Activated CD8-positive, alpha-beta memory T cell treated with anti-CD3 and anti-CD28 coated beads, Interleukin-2, amount 50 U/mL, for 1 hour (primary cell): ENCODE measurements around the gene RER1.
"Not testable (repeated sequence)": the region's sequence is repeated elsewhere in the genome, so short reads cannot be mapped to it uniquely, and the experiment has no call there.

Source experiments
- DNase-seq: peaks from one replicate; pipeline ENCODE4 v3.0.0-alpha.2; 2020; ENCODE audit errors: extremely low read depth

The RER1 gene

GRCh38 chr1:2427976-2428375 lies 36.3 kb downstream of the RER1 start:
- DNase-seq, result no peak

- DNase-seq, result no peak
Measured at GRCh38 chr1:2428490-2428889, 36.8 kb downstream of the RER1 start.

DNA sequence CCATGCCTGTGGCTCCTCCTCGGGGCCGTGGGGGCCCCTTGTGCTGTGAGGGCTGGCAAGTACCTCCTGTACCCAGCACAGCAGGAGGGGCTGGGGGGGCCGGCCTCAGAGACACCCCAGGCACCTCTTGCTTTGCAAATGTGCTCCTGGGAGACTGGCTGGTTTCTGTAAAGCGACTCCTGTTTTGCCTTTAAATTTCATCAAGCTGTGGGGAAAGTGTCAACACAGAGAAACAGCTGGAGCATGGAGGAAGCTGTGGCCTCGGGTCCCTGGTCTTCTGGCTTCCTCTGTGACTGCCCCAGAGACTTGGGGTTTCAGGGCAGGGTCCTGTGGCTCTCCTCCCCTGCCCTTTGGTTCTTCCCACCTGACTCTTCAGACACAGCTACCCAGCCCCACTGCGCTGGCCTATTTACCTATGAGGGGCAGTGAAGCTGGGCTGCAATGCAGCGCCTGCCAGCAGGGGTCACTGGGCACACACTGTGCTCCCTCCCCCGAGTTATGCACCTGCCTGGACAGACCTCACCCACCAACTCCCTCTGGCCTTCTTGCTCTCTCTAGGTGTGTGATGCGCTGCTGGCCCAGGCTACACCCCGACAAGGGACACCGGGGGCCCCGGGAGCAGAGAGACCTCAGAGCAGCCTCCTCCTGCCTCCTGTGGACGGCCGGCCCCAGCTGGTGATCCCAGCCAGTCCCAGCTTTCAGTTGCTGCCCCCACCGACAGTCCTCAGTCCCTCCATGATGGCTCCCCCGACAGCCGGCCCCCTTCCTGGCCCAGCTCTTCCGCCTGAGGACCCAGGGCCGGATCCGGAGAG lies 38.3 kb downstream of the RER1 start:
- no peak for DNase-seq

GRCh38 chr1:2430592-2430973 lies 38.9 kb downstream of the RER1 start:
- DNase-seq, result no peak

DNA sequence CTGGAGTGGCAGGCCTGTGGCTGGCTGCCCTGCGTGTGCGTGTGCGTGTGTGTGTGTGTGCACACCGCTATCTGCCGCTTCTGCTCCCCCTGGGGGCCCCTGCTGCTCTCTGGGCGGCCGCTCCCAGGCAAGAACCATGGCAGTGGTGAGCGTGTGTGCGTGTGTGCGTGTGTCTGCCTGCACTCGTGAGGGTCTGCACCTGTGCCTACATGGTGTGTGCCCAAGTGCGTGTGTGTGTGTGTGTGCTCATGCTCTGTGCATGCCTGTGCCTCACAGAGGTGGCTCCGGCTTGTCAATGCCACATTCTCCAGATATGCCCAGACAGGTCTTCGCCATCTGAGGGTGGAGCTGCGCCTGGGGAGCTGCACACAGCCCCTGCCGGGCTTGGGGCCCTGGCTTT lies 39.5 kb downstream of the RER1 start:
- DNase-seq, result no peak

DNA sequence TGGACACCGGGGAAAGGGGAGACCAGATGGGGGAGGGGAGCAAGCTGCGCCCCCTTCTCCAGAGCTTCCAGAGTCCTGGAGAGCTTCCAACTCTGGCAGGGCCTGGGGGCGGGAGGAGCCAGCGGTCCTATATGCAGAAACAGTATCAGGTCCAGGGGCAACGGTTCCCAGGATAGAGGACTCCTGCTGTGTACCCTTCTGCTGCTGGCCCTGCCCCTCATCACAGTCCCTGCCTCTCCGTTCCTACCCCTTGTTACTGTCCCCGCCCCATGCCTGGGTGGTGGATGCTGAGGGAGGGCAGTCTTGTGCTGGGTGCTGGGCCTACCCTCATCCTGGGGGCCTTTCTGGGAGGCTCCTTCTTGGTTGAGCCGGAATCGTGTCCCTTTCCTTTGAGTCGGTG lies 39.9 kb downstream of the RER1 start:
- no peak for DNase-seq

DNA sequence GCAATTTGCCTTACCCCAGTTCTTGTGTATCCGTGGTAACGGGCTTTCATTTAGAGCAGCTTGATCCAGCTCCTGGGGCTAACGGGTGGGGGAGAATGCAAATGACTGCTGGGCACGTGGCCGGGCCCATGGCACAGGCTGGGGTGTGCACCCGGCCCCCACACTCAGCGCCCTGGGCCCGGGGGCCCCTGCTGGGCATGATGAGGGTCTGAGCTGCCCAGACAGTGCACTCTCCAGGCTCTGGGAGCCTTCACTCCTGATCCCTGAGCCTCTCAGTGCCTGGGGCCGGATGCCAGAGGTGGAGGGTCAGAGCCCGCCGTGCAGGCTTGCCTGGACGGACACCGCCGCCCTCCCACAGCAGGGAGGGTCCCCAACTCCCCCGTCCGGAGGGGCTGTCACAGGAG lies 40.8 kb downstream of the RER1 start:
- DNase-seq, result no peak

- no peak for DNase-seq
Measured at GRCh38 chr1:2433196-2433595, 41.6 kb downstream of the RER1 start.

DNA sequence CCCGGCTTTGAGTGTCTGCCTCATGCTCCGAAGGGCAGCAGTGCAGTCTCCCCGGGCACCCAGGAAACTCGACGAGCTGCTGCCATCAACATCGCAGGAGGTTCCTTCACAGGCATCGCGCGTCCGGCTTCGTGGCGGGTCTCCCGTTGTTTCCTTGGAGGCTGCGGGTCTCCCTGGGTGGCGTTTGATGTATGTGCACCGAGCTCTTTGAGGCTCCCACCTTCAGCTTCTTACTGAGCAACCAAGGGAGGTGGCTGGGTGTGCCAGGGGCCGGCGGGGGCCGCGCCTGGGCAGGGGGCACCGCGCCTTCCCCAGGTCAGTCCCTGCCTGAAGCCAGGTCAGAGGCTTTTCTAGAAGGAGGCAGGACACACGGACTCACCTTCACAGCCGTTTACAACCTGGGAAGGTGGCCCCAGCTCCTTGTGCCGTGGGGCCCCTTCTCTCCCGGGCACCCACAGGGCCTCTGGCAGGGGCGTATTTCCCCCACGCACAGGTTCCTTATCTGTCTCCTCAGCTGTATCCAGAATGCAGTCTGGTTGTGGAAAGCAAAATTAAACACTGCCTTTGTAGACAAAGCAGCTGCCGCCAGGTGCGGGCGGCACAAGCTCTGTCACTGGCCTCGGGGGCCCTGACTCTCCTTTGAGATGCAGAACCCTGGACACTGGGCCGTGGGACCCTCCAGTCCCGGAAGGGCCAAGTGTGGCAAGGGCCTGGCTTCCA lies 42.5 kb downstream of the RER1 start:
- no peak for DNase-seq

- no peak for DNase-seq
Measured at GRCh38 chr1:2435091-2435490, 43.5 kb downstream of the RER1 start.

DNA sequence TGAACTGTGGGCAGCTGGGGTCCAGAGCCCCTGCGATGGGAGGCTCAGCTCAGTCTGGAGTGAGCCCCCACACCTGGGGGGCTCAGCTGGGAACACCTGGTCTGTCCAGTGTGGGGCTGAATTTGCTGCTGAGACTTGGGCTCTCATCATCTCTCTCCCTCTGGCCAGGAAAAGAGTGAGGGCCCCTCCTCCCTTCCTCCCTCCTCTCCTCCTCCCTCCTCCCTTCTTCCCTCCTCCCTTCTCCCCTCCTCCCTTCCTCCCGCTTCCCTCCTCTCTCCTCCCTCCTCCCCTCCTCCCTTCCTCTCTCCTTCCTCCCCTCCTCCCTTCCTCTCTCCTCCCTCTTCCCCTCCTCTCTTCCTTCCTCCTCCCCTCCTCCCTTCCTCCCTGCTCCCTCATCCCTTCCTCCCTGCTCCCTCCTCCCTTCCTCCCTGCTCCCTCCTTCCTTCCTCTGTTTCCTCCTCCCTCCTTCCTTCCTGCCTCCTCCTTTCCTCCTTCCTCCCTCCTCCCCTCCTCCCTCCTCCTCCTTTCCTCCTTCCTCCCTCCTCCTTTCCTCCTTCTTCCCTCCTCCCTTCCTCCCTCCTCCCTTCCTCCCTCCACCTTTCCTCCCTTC lies 44.2 kb downstream of the RER1 start:
- DNase-seq, result no peak

DNA sequence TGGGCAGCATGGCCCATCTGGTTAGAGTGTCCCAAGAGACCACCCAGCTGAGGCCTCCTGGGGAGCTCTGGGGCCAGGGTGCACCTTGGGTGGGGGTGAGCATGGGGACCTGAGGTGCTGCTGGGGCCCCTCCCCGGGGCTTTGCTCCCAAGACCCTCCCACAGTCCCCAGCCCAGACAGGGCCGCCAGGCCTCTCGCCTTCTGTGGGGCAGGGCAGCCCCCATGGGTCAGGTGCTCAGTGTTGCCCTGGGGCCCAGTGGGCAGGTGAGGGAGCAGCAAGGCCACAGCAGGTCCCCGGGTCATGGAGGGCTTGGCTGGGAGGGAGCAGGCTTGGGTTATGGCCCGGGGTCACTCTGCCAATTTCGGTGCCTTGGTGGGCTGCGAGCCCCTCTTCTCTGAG lies 45.2 kb downstream of the RER1 start:
- no peak for DNase-seq

GRCh38 chr1:2437617-2438016 lies 46.0 kb downstream of the RER1 start:
- DNase-seq, result no peak

DNA sequence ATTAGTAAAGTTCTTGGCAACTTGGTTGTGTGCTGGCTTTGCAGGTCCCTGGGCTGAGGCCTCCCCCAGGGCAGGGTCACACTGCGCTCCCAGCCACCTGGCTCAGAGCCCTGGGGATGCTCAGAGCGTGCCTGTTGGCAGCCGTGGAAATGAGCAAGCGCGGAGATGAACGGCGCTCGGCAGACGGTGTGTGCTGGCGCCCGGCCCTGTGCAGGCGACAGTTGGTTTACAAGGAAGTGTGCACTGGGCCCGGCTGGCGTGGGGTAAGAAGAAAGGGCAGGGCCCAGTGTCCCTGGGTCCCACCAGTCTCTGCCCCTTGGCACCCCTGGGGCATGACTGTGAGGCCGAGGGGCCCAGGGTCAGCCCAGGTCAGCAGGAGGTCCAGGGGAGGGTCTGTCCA lies 46.4 kb downstream of the RER1 start:
- DNase-seq, result no peak

DNA sequence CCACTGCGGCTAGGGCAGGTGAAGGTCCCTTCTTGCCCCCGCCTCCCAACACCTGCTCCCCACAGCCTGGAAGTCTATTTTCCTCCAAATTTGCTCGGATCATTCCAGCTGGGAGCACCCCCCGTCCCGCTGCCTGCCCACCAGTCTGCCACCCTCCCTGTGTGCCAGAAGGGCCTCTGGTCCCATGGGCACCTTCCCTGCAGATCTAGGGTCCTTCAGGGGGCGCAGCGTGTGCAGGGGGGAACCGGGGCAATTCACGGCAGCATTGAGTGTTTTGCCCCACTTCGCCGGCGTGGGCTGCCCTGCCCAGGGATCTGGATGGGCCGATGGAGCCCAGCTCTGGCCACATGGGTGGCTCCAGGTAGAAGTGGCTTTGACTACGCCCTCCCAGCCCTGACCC lies 47.0 kb downstream of the RER1 start:
- DNase-seq, result no peak

- DNase-seq, result no peak
Measured at GRCh38 chr1:2439369-2439768, 47.7 kb downstream of the RER1 start.

- not testable (repeated sequence) for DNase-seq
Measured at GRCh38 chr1:2440346-2440745, 48.7 kb downstream of the RER1 start.

GRCh38 chr1:2441746-2442145 lies 50.1 kb downstream of the RER1 start:
- no peak for DNase-seq

DNA sequence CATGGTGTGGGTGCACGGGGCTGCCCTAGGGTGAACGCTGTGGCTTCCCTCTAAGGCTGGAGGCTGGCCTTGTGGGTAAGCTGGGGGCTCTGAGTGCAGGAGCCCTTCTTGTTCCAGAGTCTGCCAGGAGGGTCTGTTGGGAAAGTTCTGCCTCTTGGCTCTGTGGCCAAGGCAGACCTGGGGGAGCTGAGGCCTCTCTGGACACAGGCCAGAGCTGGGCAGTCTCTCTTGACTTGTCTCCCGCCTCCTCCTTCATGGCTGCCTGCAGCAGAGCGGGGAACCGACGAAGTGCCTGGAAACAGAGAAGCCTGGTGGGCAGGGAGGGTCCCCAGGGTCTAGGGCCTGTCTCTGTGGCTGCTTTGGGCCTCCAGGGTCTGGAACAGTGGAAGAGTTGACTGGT lies 51.0 kb downstream of the RER1 start:
- no peak for DNase-seq

DNA sequence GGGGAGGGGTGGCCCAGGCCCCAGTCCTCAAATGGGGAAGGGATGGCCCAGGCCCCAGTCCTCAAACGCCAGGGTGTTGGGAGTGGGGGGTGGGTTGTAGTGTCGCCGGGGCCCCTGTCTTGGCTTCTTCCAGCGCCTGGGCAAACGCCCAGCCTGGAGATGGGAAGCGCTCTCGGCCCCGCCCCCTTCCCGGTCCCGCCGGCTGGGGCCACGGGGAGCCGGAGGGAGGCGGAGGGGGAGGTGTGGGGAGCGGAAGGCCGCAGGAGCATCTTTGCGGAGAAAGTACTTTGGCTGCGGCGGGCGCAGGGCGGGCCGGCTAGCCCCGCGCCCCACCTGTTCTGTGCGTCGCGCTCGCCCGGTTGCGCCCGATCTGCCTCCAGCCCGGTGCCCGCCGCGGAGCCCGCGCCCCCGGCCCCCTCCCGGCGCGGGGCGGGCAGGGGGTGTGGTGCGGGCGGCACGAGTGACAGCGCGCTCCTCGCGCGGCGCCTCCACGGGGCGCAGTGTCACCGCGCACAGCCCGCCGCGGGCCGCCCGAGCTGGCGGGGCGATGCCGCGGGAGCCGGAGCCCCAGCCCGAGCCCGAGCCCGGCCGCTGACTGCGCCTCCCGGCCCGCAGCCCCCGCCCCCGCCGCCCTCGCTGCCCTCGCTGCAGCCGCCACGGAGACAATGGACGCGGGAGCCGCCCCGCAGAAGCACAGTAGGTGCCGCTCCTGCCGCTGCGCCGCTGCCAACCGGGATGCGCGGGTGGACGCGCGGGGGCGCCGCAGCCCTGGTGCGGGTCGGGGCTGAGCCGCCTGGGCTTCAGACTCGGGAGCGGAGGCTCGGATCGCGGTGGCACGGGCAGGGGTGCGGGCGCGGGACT lies 51.9 kb downstream of the RER1 start:
- no peak for DNase-seq

- DNase-seq, result no peak
Measured at GRCh38 chr1:2444138-2444591, 52.5 kb downstream of the RER1 start.
